GM18526 (cell line): ENCODE data around the gene ZFAND3.

Experiments used
- POLR2A ChIP-seq: IDR thresholded peaks from 3 replicates; pipeline ENCODE4 v1.6.1; 2011; ENCODE audit not compliant: insufficient read length; ENCODE audit errors: extremely low read depth

Gene ZFAND3

DNA sequence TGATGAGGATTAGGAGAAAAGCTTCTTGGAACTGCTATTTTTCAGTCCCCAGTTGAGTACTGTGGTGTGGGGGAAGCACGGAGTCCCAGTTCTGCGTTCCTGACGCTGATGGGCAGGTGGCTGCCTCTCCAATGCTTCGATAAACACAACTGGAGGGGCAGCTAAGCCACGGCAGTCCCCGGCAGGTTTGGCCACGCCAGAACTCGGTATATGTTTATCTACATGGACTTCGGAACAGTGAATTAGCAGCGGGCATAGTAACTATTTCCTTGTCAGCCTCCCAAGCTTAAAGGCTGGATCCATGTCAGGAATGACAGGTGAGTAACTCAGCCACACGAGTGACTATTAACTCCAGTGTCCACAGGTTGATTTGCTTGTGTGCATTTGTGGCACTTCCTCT is 354.4 kb downstream of the ZFAND3 start:
- TF ChIP-seq POLR2A: no peak

- TF ChIP-seq POLR2A: no peak
Observed at GRCh38 chr6:38174315-38174714, 354.8 kb downstream of the ZFAND3 start.

- TF ChIP-seq POLR2A: no peak
Observed at GRCh38 chr6:38174806-38175495, 355.4 kb downstream of the ZFAND3 start.

GRCh38 chr6:38175786-38176185 is 356.3 kb downstream of the ZFAND3 start:
- TF ChIP-seq POLR2A: no peak

- TF ChIP-seq POLR2A: no peak
Observed at GRCh38 chr6:38176797-38177751, 357.5 kb downstream of the ZFAND3 start.

DNA sequence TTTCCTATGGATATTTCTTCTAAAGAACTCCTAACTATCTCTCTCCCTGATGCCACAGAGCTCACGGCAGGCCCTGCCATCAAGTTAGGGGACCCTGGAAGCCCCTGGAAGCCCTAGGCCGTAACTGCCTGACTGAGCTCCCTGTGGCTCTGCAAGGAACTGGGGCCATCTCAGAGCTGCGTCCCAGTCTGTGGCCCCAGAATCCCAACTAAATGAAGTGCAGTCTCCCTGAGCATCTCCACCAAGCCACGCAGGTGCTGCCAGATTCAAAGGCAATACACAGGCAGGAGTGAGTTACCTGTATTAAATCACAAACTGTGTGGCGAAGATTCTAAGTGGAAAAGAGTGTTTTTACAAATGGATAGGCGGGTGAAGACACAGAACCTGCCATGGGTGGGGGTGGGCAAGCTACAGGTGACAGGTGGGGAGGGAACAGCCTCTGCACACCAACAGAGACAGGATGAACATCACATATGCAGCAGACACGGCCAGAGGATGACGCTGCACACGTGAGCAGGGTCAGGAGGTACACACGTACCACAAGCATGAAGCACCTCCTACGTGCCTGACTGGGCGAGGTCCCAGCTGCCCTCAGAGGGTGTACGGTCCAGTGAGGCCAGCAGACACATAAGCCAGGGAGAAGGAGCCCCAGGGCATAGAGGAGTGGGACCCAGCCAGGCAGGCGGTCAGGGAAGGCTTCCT is 358.5 kb downstream of the ZFAND3 start:
- no peak for TF ChIP-seq POLR2A

- TF ChIP-seq POLR2A: no peak
Observed at GRCh38 chr6:38178584-38178886, 359.0 kb downstream of the ZFAND3 start.

- TF ChIP-seq POLR2A: no peak
Observed at GRCh38 chr6:38179300-38179699, 359.8 kb downstream of the ZFAND3 start.

DNA sequence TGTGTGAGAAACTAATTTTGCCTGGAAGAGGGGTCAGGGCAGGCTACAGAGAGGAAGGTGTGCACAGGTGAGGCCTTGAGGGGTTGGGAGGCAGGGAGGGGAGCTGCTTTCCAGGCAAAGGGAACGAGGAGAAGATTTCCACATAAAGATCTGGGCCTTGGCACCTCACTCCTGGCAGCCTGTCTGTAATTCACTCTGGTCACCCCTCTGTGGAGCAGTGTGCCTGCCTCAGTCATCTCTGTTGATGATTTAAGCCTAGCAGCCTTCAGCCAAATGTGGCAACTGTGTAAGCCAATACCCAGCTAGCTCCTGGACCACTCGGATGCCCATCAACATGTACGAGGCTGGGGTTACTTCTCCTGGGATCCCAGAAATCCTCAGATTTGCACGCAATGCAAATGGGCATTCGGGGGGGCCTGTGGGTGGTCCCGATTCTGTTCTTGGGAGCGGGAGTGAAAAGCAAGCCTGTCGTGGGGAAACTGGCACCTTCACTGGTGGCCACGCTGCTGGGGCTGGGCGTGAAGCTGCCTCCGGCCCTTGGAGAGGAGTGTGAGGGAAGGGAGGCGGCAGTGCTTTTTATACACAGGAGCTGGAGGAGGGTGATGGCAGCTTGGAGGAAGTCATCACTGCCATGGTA is 360.4 kb downstream of the ZFAND3 start:
- no peak for TF ChIP-seq POLR2A

- TF ChIP-seq POLR2A: no peak
Observed at GRCh38 chr6:38180586-38180985, 361.1 kb downstream of the ZFAND3 start.

GRCh38 chr6:38182426-38182825 is 362.9 kb downstream of the ZFAND3 start:
- TF ChIP-seq POLR2A: no peak

- TF ChIP-seq POLR2A: no peak
Observed at GRCh38 chr6:38183856-38184584, 364.5 kb downstream of the ZFAND3 start.

- no peak for TF ChIP-seq POLR2A
Observed at GRCh38 chr6:38184585-38185080, 365.1 kb downstream of the ZFAND3 start.

DNA sequence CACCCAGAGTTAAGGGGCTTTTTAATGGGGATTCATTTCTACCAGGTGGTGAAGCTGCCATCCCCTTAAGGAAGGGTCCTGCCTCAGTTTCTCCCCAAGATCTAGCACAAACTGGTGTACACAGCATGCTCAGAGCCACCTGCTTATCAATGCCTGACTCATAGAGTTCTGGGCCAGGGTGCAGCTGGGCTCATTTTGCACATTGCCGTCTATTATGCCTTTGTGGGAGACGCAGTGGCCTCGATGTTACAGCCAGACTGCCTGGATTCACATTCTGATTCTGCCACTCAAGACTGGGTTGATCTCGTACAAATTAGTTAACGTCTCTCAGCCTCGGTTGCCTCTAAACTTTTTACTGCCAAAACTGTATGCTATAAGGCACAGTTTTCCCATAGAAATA is 365.7 kb downstream of the ZFAND3 start:
- TF ChIP-seq POLR2A: no peak

DNA sequence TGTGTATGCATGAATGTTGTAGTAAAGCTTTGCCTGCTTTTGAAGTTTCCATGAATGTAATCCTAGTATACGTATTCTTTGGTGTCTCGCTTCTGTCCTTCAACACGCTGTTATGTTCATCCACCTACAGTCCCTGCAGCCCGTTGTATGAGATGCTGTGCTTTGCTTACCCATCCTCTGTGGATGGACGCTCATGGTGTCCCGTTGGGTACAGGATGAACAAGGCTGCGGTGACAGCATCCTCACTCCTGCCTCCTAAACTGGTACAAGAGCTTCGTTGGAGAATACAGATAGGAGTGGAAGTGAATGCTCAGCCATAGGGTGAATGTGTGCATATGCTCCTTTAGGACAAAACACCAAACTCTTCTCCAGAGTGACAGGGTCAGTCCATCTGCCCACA is 366.2 kb downstream of the ZFAND3 start:
- no peak for TF ChIP-seq POLR2A

DNA sequence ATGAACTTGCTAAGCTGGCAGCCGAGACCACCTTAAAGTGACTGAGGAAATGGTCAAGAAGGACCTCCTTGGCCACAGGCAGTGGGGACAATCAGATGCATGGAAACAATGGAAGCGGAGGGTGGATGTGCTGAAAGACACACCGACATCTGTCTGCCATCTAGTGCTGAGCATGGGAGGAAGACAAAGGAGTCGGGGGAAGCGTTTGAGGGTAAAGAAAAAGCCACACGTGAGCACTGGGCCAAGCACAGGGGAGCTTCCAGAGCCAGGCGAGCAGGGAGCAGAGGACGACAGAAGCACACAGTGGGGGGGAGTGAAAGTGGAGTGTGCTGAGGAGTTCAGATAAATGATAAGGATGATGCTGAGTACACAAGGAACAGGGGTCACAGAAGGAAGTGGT is 367.8 kb downstream of the ZFAND3 start:
- no peak for TF ChIP-seq POLR2A
